ENCODE results near the gene SLC18B1. TPM values are rescaled to one million over a fixed set of nuclear protein-coding genes. Genes with fewer than 3 reads are reported as not detected.

Gene SLC18B1
- total and polyA plus RNA-seq, 2 of the 13 experiments (the other 11 are each of a cell fraction or from before 2014, with no cell fraction given) = 11.4 to 13.8 TPM

GRCh38 chr6:132719736-132720448, 78.5 kb downstream of the SLC18B1 start (continued):
- TF ChIP-seq HMGXB4 (CRISPR knock-in tag; IDR thresholded peaks at IDR 0.05; ENCODE audit: borderline replicate concordance in 1 of 2, low read depth in 1 of 2) (no peak), ZNF451 (CRISPR knock-in tag; IDR thresholded peaks at IDR 0.05) (no peak), ZNF343 (CRISPR knock-in tag; IDR thresholded peaks at IDR 0.05) (no peak), MZF1 (CRISPR knock-in tag; IDR thresholded peaks at IDR 0.05; ENCODE audit: borderline replicate concordance) (no peak), SMAD3 (CRISPR knock-in tag; IDR thresholded peaks at IDR 0.05) (no peak), ZNF333 (CRISPR knock-in tag; IDR thresholded peaks at IDR 0.05; ENCODE audit: borderline replicate concordance) (no peak), RERE (CRISPR knock-in tag; IDR thresholded peaks at IDR 0.05; ENCODE audit: low read depth) (no peak), RELA (CRISPR knock-in tag; IDR thresholded peaks at IDR 0.05) (no peak), ZNF644 (CRISPR knock-in tag; IDR thresholded peaks at IDR 0.05; ENCODE audit: low read depth) (0 out of 2 replicates have a peak, but pooled peaks have one; percentile 22), FIP1L1 (IDR thresholded peaks at IDR 0.05; ENCODE audit: borderline replicate concordance, insufficient read depth, low read depth, low read length) (no peak), ZNF589 (CRISPR knock-in tag; conservative IDR thresholded peaks at IDR 0.05) (no peak), ZNF670 (CRISPR knock-in tag; IDR thresholded peaks at IDR 0.05; ENCODE audit: borderline replicate concordance) (no peak), ISX (CRISPR knock-in tag; conservative IDR thresholded peaks at IDR 0.05) (no peak), PPARG (CRISPR knock-in tag; conservative IDR thresholded peaks at IDR 0.05) (peak; percentile 98), ZNF430 (CRISPR knock-in tag; IDR thresholded peaks at IDR 0.05) (no peak), RNF2 (conservative IDR thresholded peaks at IDR 0.05; ENCODE audit: low read depth) (no peak), ZBTB8A (CRISPR knock-in tag; IDR thresholded peaks at IDR 0.05; ENCODE audit: borderline replicate concordance, low read depth) (no peak), RARA (CRISPR knock-in tag; IDR thresholded peaks at IDR 0.05) (0 out of 2 replicates have a peak, but pooled peaks have one; percentile 32)
- TF ChIP-seq, protein P1, sequence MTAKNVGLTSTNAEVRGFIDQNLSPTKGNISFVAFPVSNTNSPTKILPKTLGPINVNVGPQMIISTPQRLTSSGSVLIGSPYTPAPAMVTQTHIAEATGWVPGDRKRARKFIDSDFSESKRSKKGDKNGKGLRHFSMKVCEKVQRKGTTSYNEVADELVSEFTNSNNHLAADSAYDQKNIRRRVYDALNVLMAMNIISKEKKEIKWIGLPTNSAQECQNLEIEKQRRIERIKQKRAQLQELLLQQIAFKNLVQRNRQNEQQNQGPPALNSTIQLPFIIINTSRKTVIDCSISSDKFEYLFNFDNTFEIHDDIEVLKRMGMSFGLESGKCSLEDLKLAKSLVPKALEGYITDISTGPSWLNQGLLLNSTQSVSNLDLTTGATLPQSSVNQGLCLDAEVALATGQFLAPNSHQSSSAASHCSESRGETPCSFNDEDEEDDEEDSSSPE (CRISPR knock-in tag; IDR thresholded peaks at IDR 0.05) = no peak
- TF ChIP-seq, protein P2, sequence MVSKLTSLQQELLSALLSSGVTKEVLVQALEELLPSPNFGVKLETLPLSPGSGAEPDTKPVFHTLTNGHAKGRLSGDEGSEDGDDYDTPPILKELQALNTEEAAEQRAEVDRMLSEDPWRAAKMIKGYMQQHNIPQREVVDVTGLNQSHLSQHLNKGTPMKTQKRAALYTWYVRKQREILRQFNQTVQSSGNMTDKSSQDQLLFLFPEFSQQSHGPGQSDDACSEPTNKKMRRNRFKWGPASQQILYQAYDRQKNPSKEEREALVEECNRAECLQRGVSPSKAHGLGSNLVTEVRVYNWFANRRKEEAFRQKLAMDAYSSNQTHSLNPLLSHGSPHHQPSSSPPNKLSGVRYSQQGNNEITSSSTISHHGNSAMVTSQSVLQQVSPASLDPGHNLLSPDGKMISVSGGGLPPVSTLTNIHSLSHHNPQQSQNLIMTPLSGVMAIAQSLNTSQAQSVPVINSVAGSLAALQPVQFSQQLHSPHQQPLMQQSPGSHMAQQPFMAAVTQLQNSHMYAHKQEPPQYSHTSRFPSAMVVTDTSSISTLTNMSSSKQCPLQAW (CRISPR knock-in tag; IDR thresholded peaks at IDR 0.05) = peak; percentile 94

Measured in HepG2 (cell line).